Measurements from ENCODE around the gene SLC35F4.
A peak's percentile ranks its signal among the peaks of the same experiment; 100 is the strongest.
"Not testable (repeated sequence)": the region's sequence is repeated elsewhere in the genome, so short reads cannot be mapped to it uniquely, and the experiment has no call there.

Gene SLC35F4

DNA sequence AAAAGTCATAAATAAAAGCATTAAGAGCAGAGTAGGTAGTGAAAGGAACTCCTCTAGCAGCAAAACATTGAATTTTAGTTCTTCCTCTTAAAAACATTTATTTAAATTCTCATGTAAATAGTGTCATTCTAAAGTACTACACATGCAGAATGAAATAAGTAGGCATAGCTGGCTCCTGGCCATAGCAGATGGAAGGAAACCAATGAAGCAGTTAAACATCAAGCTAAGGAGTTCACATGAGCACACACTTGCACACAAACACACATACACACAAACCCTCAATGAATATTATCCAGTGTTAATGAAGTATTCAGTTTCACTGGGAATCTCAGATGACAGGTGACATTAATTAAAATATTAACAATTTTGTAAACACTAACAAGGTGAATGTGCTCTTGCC is 69.3 kb downstream of the SLC35F4 start:
- no peak for DNase-seq

DNA sequence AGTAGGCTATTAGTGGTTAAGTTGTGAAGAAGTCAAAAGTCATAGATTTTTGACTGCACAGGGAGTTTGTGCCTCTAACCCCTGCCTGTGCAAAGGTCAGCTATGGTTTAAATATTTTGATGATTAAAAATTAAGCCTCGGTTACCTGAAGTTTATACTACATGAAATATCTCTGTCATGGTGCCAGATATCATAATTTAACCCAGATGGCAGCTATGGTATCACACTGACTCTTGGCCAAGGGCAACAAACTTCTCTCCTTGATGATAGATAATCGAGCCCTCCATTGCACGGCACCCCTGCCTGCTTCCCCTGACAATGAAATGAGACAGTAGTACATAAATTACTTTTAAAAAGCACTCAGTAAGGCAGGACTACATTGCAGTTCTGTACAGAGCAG is 80.8 kb downstream of the SLC35F4 start:
- DNase-seq, result peak; percentile 31

DNA sequence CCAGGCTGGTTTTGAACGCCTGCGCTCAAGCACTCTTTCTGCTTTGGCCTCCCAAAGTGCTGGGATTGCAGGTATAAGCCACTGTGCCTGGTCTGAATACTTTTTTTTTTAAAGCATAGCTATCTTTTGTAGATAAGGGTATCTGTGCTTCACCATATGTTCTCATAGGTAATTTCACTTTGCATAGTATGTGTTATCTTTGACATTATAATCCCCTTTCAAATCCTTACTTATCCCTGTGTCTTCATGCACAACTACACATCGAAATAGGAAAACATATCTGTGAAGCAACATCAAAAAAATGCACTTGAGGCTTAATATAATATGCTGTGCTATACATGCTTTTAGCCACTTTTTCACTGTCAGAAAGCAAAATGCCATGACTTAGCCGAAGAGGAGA is 94.1 kb downstream of the SLC35F4 start:
- no peak for DNase-seq

DNA sequence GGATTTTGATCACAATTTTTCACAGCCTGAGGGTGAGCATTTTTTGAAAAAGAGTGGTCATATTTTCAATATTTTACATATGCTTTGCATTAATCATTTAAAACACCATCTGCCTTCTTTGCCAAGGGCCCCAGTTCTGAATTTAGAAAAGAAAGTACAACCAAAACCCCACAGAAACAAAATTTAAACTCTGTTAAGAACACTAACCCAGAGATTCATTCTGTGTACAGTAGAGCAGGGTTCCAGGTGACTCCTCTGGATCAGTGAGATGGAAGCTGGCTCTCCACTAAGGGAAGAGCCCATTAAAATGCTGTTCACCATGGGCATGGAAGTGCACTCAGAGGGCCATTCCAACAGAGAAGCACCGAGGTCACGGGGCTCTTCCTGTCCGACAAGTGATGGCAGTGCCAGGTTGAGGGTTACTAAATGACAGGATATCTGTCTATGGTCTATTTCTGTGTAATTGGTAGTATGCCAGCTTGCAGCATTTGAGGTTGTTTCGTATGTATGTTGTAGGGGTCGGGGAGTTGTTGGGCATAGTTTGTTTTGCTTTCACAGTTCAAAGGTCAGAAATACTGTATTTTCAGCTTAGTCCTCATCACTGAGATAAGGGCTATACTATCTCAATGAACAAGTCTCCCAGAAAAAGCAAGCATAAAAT is 95.9 kb downstream of the SLC35F4 start:
- DNase-seq, result no peak

DNA sequence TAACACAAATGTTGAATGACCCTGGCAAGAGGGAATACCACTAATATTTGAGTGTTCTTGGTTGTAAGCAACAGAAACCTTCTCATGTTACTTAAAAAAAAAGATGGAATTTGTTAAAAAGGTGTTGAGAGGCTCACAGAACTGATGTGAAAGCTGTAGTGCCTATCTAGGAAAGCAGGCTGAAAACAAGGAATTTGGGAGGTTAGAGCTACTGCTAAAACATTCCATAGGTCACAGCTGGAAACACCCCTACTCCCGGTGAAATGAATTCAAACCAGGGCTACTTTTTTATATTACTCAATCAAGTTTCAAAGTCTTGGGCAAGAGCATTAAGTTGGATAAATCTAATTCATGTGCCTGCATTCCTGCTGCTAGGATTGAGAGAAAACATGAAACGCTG is 104.1 kb downstream of the SLC35F4 start:
- DNase-seq, result no peak

DNA sequence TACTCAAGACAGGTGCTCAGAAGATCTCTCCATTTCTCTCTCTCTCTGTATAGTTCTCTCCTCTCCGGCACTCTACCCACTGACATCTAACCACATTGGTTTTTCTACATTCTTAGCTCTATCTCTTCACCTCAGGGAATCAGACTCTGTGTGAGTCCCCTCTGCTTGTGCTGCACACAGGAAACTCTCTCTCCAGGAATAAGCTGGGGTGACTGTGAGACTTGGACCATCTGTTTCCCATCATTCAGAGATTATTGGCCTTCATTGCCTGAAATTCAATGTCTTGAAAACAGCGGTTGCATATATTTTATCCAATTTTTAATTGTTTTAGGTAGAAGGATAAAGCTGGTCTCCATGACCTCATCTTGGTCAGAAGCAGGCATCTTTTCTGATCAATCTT is 105.0 kb downstream of the SLC35F4 start:
- DNase-seq, result no peak

DNA sequence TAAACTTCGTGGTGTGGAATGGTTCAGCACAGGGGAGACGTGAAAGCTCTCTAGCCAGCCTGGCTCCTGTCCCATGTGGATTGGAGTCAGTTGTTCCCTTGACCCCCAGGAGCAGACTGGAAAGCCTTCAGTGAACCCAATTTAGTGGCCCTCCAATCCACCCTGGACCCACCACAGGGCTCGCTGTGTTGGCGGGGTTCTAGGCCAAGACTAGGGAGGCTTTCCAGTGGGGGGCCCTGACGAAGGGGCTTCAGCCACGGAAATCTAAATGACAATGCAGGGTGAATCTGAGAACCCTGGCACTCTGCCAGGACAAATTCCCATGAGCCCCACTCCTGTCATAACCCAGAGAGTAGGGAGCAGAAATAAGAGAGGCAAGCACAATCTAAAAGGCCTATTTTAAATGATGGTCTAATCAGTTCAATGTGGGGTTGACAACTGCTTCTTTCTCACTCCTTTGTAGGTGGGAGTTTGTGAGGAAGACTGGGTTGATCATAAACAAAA is 110.8 kb downstream of the SLC35F4 start:
- DNase-seq, result no peak

DNA sequence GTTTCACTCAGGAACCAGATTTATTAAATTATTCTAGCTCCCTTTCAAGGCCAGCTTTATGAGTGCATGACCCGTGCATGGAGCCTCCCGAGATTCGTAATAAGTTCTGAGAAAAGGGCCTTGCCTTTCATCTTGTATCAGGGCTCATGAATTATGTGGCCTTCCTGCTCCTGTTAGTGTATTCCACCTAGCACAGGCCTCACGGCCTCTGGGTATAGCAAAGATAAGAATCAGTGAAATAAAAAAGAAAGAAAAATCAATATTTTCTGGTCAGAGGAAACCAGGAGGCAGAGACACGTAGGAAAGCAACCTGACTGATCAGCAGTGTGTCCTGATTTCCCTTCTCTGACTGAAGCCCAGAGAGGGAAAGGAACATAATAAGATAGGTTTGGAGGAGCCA is 111.4 kb downstream of the SLC35F4 start:
- DNase-seq, result no peak

DNA sequence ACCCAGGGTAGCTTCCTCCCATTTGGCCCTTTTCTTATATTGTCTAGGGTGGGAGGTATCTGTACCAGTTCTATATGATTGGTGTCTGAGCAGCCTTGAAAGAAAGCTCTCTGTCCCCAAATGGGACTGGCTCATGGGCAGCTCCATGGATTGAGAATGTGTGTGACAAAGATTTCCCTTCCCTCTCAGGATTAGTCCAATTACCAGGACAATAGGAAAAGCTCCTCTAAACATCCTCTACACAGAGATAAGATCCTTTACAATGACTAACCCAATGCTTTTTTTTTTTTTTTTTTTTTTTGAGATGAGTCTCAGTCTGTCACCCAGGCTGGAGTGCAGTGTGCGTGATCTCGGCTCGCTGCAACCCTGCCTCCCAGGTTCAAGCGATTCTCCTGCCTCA is 112.1 kb downstream of the SLC35F4 start:
- no peak for DNase-seq

DNA sequence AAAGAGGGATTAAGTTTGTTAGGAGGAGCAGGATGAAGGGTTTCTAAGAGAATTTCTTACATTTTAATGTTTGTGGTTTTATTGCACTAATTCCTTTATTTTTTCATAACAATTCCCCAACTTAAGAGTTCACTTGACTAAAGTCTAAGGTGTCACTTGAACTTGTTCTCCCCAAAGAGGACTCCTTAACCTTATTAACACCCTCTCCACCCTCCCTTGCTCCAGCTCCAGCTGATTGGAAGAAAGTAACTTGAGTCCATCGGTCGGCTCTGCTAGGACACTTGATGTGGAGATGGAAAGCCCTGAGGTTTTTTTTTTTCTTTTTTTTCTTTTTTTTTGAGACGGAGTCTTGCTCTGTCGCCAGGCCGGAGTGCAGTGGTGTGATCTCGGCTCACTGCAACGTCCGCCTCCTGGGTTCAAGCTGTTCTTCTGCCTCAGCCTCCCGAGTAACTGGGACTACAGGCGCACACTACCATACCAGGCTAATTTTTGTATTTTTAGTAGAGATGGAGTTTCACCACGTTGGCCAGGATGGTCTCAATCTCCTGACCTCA is 113.7 kb downstream of the SLC35F4 start:
- not testable (repeated sequence) for DNase-seq

DNA sequence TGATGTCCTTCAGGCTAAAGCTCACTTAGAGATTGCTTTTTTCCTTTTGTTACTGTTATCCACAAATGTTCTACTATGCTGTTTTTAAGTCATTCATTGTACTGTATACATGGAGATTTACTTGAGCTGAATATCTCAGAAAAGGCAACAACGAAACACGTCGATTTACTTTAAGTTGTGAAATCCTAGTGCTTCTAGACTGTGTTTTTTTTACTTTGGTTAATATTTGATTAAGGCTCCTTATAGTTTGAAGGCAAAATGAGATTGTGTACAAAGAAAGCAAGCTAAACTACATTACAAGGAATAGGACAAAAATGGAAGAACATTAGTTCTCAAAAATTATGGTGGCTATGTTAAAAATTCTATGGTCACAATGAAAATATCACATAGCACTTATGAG is 114.5 kb downstream of the SLC35F4 start:
- DNase-seq, result no peak

DNA sequence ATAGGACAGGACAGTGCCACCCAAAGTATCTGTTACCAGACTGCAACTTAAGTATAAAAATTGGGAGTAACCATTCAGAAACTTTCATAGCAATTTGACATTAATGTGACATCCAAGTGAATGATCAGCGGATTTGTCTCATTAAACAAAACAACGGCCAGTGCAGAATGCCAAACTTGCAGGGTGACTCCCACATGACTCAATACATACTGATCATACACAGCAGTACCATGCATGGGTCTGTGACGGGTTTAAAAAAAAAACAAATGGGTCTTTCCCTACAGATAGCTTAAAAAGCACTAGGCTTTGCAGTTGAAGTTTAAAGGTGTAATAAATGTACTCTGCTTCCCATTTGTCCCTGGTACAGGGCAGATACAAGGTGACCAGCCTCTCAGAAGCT is 116.6 kb downstream of the SLC35F4 start:
- peak; percentile 38 for DNase-seq

DNA sequence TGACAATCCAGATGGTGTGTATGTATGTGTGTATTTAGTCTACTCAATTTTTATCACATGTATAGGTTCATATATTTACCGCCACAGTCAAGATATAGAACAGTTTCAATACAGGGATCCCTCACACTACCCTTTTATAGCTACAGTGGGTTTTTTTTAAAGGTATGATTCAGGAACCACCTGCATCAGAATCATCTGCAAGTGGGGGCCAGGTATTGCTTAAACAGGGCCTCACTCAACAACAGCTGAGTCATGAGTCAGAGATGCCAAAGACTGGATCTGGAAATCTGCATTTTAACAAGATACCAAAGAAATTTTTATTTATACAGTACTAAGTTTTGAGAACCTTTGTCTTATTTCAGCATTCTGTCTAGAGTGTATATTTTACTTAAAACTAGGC is 117.6 kb downstream of the SLC35F4 start:
- DNase-seq, result no peak

DNA sequence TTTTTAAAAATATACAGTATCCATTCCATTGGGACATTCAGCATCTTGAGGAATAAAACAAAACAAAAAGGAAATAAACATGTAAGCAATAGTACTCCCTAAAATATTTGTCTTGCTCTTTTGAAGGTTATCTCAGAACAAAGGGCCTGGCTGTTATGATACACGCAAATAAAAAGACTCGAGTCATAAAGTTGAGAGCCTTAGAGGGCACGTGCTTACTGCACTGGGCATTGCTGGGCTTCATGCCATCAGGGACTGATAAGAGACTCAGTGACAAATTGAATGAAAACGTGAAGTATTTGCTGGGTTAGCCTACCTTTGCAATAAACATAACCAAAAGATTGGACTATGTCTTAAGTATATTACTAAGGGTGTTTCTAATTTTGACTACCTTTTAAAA is 118.9 kb downstream of the SLC35F4 start:
- DNase-seq, result no peak

DNA sequence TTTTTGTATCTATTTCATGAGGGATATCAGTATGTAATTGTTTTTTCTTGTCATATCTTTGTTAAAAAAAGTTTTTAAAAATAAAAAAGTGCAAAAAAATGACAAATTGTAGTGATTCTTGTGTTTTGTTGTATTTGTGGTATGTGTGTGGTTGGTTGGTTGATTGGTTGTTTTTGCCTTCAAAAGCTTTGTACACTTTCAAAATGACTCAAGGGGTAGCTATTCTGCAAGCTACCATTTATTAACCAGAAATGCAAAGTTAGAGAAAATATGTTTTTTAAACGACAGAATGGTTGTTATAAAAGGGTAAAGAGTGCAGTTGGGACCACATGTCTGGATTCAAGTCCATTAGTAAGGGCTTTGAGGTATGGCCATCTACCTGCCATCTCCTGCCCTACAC is 119.3 kb downstream of the SLC35F4 start:
- DNase-seq, result no peak

DNA sequence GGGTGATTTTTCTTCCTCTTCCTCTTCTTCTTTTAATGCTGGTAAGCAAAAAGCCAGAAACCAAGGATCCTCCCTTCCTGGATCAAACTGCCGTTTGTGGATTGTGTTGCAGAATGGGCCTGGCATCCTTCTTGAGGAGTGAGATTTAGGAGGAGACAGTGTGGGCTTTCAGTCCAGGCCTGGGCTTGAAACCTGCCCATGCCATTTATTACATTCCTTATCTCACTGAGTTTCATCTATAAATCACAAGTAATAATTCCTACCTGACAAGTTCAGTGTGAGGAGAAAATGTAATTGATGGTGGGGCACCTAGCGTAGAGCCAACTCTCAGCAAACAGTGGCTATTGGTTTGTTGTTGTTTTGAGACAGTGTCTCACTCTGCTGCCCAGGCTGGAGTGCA is 126.4 kb downstream of the SLC35F4 start:
- DNase-seq, result no peak

DNA sequence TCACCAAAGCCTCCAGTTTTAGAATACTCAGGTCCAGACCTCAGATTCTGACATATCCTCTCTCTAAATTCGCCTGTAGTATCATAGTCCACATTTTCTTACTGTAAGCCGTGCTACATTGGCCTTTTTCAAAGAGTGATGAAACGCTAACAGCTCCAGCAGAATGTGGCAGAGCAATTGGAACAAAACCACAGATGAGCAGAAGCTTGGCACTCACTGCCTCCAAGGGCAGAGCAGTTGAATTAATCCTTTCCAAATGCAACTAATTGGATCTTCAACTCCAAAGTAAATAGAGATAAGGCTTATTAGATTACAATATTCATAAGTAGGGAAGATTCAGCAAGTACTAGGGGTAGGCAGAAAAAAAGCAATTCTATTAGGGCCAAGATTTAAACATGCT is 128.3 kb downstream of the SLC35F4 start:
- no peak for DNase-seq

DNA sequence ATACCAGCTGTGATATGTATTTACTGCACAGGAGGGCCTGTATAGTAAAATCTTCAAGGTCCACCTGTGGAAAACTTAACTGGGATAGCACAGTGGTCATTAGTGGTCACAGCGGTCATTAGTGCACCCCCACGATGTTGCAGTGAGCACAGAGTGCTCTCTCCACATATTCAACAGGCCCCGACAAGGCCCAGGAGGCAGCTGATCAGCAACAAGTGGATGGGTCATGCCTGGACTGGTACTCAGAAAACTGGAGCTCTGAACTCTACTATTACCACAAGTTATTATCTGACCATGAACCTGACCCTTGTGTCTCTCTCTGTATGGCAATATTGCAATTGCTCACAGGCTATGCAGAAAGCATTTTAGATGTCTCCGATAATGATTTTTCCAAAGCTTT is 129.5 kb downstream of the SLC35F4 start:
- DNase-seq, result no peak

DNA sequence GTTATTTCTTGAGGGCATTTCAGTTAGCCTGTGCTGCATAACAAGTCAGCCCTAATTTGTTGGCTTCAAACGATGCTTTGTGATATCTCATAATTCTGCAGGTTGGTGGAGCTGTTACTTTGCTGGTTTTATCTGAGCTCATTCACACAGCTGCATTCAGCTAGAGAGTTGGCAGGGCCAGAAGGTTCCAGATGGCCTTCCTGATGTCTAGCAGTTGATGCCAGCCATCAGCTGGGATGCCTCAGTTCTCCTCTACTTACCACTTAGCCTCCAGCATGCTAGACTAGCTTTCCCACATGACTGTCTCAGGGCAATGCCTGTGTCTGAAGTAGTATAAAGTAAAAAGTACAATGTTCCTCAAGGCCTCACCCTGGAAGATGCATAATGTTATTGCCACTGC is 130.6 kb downstream of the SLC35F4 start:
- no peak for DNase-seq

DNA sequence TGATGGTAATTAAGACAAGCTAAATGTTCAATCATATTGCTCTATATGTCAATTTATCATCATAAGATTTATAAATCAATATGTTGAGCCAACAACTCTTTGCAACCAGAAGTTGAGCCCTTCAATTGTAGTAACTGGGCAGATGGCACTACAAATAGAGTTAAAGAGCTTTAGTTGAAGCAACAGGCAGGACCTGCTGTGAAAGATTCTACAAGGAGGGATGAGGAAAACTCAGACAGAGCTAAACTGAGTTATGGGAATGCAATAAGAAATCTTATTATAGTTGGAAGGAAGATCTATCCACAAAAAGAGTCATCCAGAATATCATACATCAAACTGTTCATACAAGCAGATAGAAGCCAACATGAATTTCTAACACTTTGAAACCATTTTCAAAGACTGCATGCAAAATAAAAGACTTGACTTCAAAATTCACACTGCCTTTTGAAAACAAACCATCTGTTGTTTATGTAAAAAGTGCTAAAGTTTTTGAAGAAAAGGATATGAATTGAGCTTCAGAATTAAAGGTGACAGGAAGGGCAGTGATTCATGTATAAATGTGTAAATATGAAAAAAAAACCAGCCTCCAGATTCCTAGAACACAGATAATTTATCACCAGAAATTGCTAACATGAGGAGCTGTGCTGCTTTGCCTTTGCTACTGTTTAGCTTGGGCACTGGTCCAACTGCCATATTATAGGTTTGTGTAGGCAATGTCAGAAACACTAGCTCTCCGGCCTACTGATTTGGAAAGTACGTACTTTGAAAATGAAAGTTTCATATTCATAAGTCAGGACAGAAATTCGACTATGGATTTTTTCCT is 133.2 kb downstream of the SLC35F4 start:
- peak; percentile 70 for DNase-seq

DNA sequence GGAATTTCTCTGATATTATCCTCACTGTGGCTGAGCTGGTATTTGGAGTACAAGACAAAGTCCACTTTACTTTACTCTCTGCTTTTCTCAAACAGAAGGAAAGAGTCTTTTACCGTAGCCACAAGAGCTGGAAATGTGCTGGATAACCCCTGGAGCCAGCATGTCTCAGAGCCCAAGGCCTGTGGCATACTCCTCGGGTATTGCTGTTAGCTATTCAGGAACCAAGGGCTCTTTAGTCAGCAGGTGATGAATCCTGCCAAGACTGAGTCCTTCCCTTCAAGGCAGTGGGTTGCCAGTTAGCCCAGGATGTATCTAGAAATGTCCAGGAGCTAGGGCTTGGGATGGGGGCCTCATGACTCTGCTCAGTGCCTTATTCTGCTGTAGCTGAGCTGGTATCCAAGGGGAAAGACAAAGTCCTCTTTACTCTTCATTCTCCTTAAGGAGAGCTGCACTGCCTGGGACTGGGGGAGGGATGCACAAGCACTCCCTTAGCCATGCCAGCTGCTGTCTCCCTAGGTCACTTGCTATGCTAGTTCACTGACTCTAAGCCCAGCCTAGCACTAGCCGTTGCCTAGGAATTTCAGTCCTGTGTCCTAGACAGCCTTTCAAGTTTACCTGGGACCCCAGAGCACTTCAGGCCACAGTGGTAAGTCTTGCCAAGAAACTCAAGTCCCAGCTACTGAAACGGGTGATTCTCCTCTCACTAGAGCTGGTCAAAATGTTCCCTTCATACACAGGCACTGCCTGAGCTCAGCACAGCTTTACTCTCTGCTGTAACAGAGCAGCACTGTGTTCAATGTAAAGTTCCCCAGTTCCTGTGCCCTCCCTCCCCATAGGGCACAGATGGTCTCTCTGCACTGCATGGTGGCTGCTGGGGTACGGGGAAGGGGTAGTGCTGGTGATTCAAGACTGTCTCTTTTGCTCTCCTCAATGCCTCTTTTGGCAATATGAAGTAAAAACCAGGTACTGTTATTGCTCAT is 136.4 kb downstream of the SLC35F4 start:
- no peak for DNase-seq

DNA sequence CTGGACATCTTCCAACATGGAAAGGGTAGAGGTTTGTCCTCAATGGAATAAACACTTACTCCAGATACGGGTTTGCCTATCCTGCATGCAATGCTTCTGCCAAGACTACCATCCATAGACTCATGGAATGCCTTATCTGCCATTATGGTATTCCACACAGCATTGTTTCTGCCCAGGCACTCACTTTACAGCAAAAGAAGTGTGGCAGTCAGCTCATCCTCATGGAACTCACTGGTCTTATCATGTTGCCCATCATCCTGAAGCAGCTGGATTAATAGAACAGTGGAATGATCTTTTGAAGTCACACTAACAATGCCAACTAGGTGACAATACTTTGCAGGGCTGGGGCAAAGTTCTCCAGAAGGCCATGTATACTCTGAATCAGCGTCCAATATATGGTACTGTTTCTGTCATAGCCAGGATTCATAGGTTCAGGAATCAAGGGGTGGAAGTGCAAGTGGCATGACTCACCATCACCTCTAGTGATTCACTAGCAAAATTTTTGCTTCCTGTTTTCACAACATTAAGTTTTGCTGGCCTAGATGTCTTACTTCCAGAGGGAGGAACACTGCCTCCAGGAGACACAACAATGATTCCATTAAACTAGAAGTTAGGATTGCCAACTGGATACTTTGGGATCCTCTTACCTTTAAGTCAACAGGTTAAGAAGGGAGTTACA is 140.4 kb downstream of the SLC35F4 start:
- DNase-seq, result peak; percentile 75
